CD4-positive, alpha-beta T cell treated with Interleukin-10 for 1 hour (primary cell): ENCODE results near the gene SLC26A8.

Experiments
- DNase-seq: peaks from one replicate; pipeline ENCODE4 v3.0.0-alpha.2; 2020

Gene SLC26A8

GRCh38 chr6:36023996-36024795 lies at the start of gene SLC26A8:
Gene SLC26A8, minus strand, starts transcription at chr6:36024641. Its CDS starts 4,934 bp downstream, at chr6:36019707.
- no peak for DNase-seq

- no peak for DNase-seq
Measured at GRCh38 chr6:36073587-36073986, 49.1 kb upstream of the SLC26A8 start.

- no peak for DNase-seq
Measured at GRCh38 chr6:36072681-36073080, 48.2 kb upstream of the SLC26A8 start.

GRCh38 chr6:36071714-36072113 lies 47.3 kb upstream of the SLC26A8 start:
- DNase-seq = no peak

GRCh38 chr6:36071281-36071680 lies 46.8 kb upstream of the SLC26A8 start:
- DNase-seq = no peak

- DNase-seq = no peak
Measured at GRCh38 chr6:36070252-36070651, 45.8 kb upstream of the SLC26A8 start.

- no peak for DNase-seq
Measured at GRCh38 chr6:36069573-36069972, 45.1 kb upstream of the SLC26A8 start.

GRCh38 chr6:36068586-36068985 lies 44.1 kb upstream of the SLC26A8 start:
- no peak for DNase-seq

- DNase-seq = no peak
Measured at GRCh38 chr6:36068012-36068392, 43.6 kb upstream of the SLC26A8 start.

GRCh38 chr6:36067374-36068011 lies 43.1 kb upstream of the SLC26A8 start:
- no peak for DNase-seq

GRCh38 chr6:36066817-36067216 lies 42.4 kb upstream of the SLC26A8 start:
- DNase-seq = no peak

GRCh38 chr6:36065916-36066315 lies 41.5 kb upstream of the SLC26A8 start:
- DNase-seq = no peak

GRCh38 chr6:36064770-36065396 lies 40.4 kb upstream of the SLC26A8 start:
- DNase-seq = no peak

GRCh38 chr6:36063318-36064060 lies 39.0 kb upstream of the SLC26A8 start:
- no peak for DNase-seq

- DNase-seq = no peak
Measured at GRCh38 chr6:36062247-36062646, 37.8 kb upstream of the SLC26A8 start.

GRCh38 chr6:36061236-36061635 lies 36.8 kb upstream of the SLC26A8 start:
- DNase-seq = no peak

- no peak for DNase-seq
Measured at GRCh38 chr6:36056178-36056577, 31.7 kb upstream of the SLC26A8 start.

- no peak for DNase-seq
Measured at GRCh38 chr6:36054956-36055355, 30.5 kb upstream of the SLC26A8 start.

GRCh38 chr6:36054415-36054814 lies 30.0 kb upstream of the SLC26A8 start:
- DNase-seq = no peak

GRCh38 chr6:36053878-36054277 lies 29.4 kb upstream of the SLC26A8 start:
- DNase-seq = no peak

- DNase-seq = no peak
Measured at GRCh38 chr6:36052097-36052496, 27.7 kb upstream of the SLC26A8 start.

- DNase-seq = no peak
Measured at GRCh38 chr6:36050947-36051710, 26.7 kb upstream of the SLC26A8 start.

- DNase-seq = no peak
Measured at GRCh38 chr6:36050305-36050704, 25.9 kb upstream of the SLC26A8 start.
